SK-N-SH treated with all-trans-retinoic acid at 6 μM for 48 hours (cell line): ENCODE data around the gene PROM2.

ENCODE experiments used
- ATAC-seq: fragments of 200-7000 bp; cut with Tn5 transposase; 3 replicates; pipeline ENCODE4 v1.9.1; 2020; ENCODE audit warnings: mild to moderate bottlenecking, moderate library complexity
- ARNTL ChIP-seq: fragments of 450-650 bp; formaldehyde crosslinking; IDR thresholded peaks from 2 replicates; pipeline ENCODE4 v1.5.0; 2020; ENCODE audit warnings: low read depth, mild to moderate bottlenecking, moderate library complexity, borderline replicate concordance
- BACH2 ChIP-seq: fragments of 250-450 bp; sonication (Bioruptor Pico); IDR thresholded peaks from 2 replicates; pipeline ENCODE4 v1.9.0; 2021; ENCODE audit warnings: mild to moderate bottlenecking, borderline replicate concordance
- CSDC2 ChIP-seq: fragments of 250-450 bp; sonication (Bioruptor Pico); IDR thresholded peaks from 2 replicates; pipeline ENCODE4 v1.5.0; 2020; ENCODE audit warnings: mild to moderate bottlenecking, moderate library complexity
- GLIS3 ChIP-seq: fragments of 250-450 bp; sonication (Bioruptor Pico); IDR thresholded peaks from 2 replicates; pipeline ENCODE4 v1.5.0; 2020; ENCODE audit warnings: mild to moderate bottlenecking, moderate library complexity
- ISL1 ChIP-seq: fragments of 250-450 bp; sonication (Bioruptor Pico); IDR thresholded peaks from 2 replicates; pipeline ENCODE4 v2.1.2; 2022; ENCODE audit warnings: mild to moderate bottlenecking, moderate library complexity
- OSR1 ChIP-seq: fragments of 250-450 bp; sonication (Bioruptor Pico); IDR thresholded peaks from 2 replicates; pipeline ENCODE4 v1.8.0; 2022; ENCODE audit warnings: moderate library complexity, mild to moderate bottlenecking, inconsistent platforms
- PPARA ChIP-seq: fragments of 250-450 bp; sonication (Bioruptor Pico); IDR thresholded peaks from 2 replicates; pipeline ENCODE4 v1.5.0; 2020; ENCODE audit warnings: mild to moderate bottlenecking, borderline replicate concordance
- RARB ChIP-seq: fragments of 250-450 bp; sonication (Bioruptor Pico); IDR thresholded peaks from 2 replicates; pipeline ENCODE4 v1.8.0; 2021; ENCODE audit warnings: mild to moderate bottlenecking, moderate library complexity
- SNAI2 ChIP-seq: fragments of 250-450 bp; sonication (Bioruptor Pico); IDR thresholded peaks from 2 replicates; pipeline ENCODE4 v1.5.0; 2020; ENCODE audit warnings: mild to moderate bottlenecking, moderate library complexity
- TCF4 ChIP-seq: fragments of 250-450 bp; sonication (Bioruptor Pico); IDR thresholded peaks from 2 replicates; pipeline ENCODE4 v1.8.0; 2021; ENCODE audit warnings: mild to moderate bottlenecking, moderate library complexity, borderline replicate concordance
- TOX ChIP-seq: fragments of 250-450 bp; sonication (Bioruptor Pico); IDR thresholded peaks from 2 replicates; pipeline ENCODE4 v1.8.0; 2021; ENCODE audit warnings: mild to moderate bottlenecking, moderate library complexity, borderline replicate concordance
- ZC3H10 ChIP-seq: fragments of 250-450 bp; sonication (Bioruptor Pico); IDR thresholded peaks from 2 replicates; pipeline ENCODE4 v1.5.1; 2021; ENCODE audit warnings: mild to moderate bottlenecking, moderate library complexity
- ZFP3 ChIP-seq: fragments of 250-450 bp; sonication (Bioruptor Pico); IDR thresholded peaks from 2 replicates; pipeline ENCODE4 v1.5.0; 2020; ENCODE audit warnings: mild to moderate bottlenecking, moderate library complexity
- ZNF70 ChIP-seq: fragments of 450-650 bp; formaldehyde crosslinking; IDR thresholded peaks from 2 replicates; pipeline ENCODE4 v1.5.0; 2020; ENCODE audit warnings: mild to moderate bottlenecking, moderate library complexity
- ZNF8 ChIP-seq: fragments of 450-650 bp; formaldehyde crosslinking; IDR thresholded peaks from 2 replicates; pipeline ENCODE4 v1.5.0; 2020; ENCODE audit warnings: mild to moderate bottlenecking, moderate library complexity
- TF ChIP-seq, protein P1 (sequence below): fragments of 250-450 bp; sonication (Bioruptor Pico); IDR thresholded peaks from 2 replicates; pipeline ENCODE4 v1.5.0; 2020; ENCODE audit warnings: mild to moderate bottlenecking, moderate library complexity
- TF ChIP-seq, protein P2 (sequence below): fragments of 250-450 bp; sonication (Bioruptor Pico); IDR thresholded peaks from 2 replicates; pipeline ENCODE4 v1.5.1; 2020; ENCODE audit warnings: low read depth, mild to moderate bottlenecking, moderate library complexity
- TF ChIP-seq, protein P3 (sequence below): fragments of 250-450 bp; sonication (Bioruptor Pico); IDR thresholded peaks from 2 replicates; pipeline ENCODE4 v1.8.0; 2021; ENCODE audit warnings: low read depth, mild to moderate bottlenecking, moderate library complexity, borderline replicate concordance
- TF ChIP-seq, protein P4 (sequence below): fragments of 250-450 bp; sonication (Bioruptor Pico); IDR thresholded peaks from 2 replicates; pipeline ENCODE4 v1.5.1; 2021; ENCODE audit warnings: mild to moderate bottlenecking, moderate library complexity

The PROM2 gene

DNA sequence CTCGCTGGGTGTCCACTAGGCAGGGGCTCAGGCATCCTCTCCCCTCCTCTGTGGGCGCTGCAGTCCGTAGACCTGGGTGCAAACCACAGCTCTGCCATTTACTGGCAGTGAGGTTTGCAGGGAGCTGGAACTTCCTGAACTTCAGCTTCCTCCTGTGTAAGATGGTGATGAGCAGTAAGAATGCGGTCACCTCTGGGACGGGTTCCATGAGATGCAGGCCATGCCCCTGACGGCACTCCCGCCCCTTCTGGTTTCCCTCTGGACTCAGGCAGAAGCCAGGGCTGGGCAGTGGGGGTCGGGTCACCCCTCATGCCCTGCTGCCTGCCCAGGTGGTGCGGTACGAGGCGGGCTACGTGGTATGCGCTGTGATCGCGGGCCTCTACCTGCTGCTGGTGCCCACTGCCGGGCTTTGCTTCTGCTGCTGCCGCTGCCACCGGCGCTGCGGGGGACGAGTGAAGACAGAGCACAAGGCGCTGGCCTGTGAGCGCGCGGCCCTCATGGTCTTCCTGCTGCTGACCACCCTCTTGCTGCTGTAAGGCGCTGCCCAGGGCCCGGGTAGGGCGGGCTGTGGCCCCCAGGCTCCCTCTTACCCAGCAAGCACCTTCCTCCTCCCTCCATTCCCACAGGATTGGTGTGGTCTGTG lies 1.5 kb downstream of the PROM2 start:
- TF ChIP-seq, protein P1, sequence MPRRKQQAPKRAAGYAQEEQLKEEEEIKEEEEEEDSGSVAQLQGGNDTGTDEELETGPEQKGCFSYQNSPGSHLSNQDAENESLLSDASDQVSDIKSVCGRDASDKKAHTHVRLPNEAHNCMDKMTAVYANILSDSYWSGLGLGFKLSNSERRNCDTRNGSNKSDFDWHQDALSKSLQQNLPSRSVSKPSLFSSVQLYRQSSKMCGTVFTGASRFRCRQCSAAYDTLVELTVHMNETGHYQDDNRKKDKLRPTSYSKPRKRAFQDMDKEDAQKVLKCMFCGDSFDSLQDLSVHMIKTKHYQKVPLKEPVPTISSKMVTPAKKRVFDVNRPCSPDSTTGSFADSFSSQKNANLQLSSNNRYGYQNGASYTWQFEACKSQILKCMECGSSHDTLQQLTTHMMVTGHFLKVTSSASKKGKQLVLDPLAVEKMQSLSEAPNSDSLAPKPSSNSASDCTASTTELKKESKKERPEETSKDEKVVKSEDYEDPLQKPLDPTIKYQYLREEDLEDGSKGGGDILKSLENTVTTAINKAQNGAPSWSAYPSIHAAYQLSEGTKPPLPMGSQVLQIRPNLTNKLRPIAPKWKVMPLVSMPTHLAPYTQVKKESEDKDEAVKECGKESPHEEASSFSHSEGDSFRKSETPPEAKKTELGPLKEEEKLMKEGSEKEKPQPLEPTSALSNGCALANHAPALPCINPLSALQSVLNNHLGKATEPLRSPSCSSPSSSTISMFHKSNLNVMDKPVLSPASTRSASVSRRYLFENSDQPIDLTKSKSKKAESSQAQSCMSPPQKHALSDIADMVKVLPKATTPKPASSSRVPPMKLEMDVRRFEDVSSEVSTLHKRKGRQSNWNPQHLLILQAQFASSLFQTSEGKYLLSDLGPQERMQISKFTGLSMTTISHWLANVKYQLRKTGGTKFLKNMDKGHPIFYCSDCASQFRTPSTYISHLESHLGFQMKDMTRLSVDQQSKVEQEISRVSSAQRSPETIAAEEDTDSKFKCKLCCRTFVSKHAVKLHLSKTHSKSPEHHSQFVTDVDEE (CRISPR knock-in tag), result no peak
- TF ChIP-seq, protein P2, sequence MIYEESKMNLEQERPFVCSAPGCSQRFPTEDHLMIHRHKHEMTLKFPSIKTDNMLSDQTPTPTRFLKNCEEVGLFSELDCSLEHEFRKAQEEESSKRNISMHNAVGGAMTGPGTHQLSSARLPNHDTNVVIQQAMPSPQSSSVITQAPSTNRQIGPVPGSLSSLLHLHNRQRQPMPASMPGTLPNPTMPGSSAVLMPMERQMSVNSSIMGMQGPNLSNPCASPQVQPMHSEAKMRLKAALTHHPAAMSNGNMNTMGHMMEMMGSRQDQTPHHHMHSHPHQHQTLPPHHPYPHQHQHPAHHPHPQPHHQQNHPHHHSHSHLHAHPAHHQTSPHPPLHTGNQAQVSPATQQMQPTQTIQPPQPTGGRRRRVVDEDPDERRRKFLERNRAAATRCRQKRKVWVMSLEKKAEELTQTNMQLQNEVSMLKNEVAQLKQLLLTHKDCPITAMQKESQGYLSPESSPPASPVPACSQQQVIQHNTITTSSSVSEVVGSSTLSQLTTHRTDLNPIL (CRISPR knock-in tag), result no peak
- TF ChIP-seq RARB (CRISPR knock-in tag) (no peak), ZNF70 (CRISPR knock-in tag) (no peak), BACH2 (CRISPR knock-in tag) (no peak), TOX (no peak), GLIS3 (CRISPR knock-in tag) (no peak), ARNTL (CRISPR knock-in tag) (no peak), CSDC2 (CRISPR knock-in tag) (no peak), ZC3H10 (CRISPR knock-in tag) (no peak), OSR1 (CRISPR knock-in tag) (no peak)
- TF ChIP-seq, protein P3, sequence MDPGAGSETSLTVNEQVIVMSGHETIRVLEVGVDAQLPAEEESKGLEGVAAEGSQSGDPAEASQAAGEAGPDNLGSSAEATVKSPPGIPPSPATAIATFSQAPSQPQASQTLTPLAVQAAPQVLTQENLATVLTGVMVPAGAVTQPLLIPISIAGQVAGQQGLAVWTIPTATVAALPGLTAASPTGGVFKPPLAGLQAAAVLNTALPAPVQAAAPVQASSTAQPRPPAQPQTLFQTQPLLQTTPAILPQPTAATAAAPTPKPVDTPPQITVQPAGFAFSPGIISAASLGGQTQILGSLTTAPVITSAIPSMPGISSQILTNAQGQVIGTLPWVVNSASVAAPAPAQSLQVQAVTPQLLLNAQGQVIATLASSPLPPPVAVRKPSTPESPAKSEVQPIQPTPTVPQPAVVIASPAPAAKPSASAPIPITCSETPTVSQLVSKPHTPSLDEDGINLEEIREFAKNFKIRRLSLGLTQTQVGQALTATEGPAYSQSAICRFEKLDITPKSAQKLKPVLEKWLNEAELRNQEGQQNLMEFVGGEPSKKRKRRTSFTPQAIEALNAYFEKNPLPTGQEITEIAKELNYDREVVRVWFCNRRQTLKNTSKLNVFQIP (CRISPR knock-in tag), result no peak
- TF ChIP-seq, all 23 proteins: peak for 0
- no peak for ATAC-seq

DNA sequence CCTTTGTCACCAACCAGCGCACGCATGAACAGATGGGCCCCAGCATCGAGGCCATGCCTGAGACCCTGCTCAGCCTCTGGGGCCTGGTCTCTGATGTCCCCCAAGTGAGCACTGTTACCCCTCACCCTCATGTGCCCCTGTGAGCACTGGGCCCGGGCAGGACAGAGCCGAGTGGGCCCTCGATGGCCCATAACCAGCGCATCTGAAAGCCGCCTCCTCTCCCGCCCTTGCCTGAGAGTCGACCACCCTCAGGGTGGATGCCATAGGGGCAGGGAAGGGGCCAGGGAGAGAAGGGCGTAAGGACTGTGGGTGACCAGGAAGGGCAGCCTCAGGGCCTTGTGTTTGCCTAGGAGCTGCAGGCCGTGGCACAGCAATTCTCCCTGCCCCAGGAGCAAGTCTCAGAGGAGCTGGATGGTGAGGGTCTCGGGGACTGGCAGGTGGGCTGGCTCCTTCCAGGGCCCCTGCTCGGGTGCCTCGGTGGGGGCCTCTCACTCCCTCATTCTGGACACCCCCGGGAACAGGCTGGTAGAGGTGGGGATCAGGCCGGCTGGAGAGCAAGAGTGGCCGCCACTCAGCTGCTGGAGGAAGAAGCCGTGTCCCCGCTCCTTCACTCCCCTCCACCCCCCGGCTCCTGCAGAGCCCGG lies 2.1 kb downstream of the PROM2 start:
- TF ChIP-seq ZC3H10 (CRISPR knock-in tag) (no peak), ZNF8 (CRISPR knock-in tag) (no peak), TOX (no peak), ISL1 (no peak), ZNF70 (CRISPR knock-in tag) (no peak), CSDC2 (CRISPR knock-in tag) (no peak), ARNTL (CRISPR knock-in tag) (no peak), ZFP3 (CRISPR knock-in tag) (no peak), PPARA (CRISPR knock-in tag) (no peak), GLIS3 (CRISPR knock-in tag) (no peak), OSR1 (CRISPR knock-in tag) (no peak), TCF4 (no peak), SNAI2 (CRISPR knock-in tag) (no peak)
- TF ChIP-seq, protein P1 (CRISPR knock-in tag), result no peak
- TF ChIP-seq, protein P4, sequence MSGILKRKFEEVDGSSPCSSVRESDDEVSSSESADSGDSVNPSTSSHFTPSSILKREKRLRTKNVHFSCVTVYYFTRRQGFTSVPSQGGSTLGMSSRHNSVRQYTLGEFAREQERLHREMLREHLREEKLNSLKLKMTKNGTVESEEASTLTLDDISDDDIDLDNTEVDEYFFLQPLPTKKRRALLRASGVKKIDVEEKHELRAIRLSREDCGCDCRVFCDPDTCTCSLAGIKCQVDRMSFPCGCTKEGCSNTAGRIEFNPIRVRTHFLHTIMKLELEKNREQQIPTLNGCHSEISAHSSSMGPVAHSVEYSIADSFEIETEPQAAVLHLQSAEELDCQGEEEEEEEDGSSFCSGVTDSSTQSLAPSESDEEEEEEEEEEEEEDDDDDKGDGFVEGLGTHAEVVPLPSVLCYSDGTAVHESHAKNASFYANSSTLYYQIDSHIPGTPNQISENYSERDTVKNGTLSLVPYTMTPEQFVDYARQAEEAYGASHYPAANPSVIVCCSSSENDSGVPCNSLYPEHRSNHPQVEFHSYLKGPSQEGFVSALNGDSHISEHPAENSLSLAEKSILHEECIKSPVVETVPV (CRISPR knock-in tag), result no peak
- TF ChIP-seq, all 23 proteins: peak for 0
- ATAC-seq, result no peak
